SW480 (cell line): Measurements from ENCODE around the gene ZNF541.

Experiments used
- DNase-seq: peaks from one replicate; pipeline ENCODE4 v3.0.0-alpha.2; 2016; ENCODE audit warnings: low spot score

Gene ZNF541, protein sequence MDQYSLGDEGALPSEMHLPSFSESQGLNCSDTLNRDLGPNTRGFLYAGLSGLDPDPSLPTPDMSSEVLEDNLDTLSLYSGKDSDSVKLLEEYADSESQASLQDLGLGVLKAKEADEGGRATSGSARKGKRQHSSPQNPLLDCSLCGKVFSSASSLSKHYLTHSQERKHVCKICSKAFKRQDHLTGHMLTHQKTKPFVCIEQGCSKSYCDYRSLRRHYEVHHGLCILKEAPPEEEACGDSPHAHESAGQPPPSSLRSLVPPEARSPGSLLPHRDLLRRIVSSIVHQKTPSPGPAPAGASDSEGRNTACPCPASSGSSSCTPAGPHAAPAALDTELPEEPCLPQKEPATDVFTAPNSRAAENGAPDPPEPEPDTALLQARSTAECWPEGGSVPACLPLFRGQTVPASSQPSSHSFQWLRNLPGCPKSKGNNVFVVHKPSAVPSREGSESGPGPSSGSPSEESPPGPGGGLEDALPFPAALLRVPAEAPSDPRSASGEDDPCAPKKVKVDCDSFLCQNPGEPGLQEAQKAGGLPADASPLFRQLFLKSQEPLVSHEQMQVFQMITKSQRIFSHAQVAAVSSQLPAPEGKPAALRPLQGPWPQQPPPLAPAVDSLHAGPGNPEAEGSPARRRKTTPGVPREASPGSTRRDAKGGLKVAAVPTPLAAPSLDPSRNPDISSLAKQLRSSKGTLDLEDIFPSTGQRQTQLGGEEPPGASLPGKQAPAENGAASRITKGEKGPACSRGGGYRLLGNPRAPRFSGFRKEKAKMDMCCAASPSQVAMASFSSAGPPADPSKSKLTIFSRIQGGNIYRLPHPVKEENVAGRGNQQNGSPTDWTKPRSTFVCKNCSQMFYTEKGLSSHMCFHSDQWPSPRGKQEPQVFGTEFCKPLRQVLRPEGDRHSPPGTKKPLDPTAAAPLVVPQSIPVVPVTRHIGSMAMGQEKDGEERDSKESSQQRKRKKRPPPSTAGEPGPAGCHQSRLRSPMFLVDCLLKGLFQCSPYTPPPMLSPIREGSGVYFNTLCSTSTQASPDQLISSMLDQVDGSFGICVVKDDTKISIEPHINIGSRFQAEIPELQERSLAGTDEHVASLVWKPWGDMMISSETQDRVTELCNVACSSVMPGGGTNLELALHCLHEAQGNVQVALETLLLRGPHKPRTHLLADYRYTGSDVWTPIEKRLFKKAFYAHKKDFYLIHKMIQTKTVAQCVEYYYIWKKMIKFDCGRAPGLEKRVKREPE (N-terminal part only)

DNA sequence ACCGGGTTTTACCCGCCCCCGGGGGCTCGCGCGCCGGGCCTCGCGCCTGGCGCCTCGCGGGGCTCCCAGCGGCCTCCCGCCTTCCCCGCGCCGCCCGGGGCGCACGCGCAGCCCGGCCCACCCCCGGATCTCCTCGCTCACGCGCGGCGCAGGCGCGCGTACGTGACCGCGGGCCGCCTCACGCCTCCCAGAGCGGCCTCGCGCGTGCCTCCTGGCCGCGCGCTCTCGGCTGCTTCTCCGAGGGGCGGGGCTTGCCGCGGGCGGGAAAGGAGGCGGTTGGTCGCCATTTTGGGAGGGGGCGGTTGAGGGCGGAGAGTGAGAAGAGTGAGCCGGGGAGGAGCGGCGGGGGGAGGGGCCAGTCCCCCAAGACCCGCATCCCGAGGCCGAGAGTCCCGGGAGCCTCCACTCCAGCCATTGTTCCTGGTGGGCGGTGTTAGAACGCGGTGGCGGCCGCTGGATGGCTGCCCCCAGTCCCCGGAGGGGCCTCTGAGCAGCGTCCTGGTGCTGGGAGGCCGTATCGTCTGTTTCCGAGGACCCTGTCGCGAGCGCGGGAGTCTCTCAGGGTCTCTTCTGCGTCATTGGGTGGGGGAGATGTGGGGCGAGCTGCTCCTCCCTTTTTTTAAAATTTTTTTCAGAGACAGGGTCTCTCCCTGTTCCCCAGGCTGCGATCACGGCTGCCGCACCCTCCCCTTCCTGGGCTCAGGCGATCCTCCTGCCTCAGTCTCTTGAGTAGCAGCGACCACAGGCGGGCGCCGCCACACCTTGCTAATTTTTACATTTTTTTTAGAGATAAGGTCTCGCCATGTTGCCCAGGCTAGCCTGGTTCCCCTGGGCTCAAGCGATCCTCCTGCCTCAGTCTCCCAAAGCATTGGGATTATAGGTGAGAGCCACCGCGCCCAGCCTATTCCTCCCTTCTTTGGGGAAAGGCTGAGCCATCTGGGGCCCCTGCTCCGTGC is at the start of gene ZNF541:
TSS of gene ZNF541 (minus strand) at position 78 of the 956 bp plus-strand sequence. CDS start 17,292 bp downstream, outside the sequence.
- DNase-seq: no peak

DNA sequence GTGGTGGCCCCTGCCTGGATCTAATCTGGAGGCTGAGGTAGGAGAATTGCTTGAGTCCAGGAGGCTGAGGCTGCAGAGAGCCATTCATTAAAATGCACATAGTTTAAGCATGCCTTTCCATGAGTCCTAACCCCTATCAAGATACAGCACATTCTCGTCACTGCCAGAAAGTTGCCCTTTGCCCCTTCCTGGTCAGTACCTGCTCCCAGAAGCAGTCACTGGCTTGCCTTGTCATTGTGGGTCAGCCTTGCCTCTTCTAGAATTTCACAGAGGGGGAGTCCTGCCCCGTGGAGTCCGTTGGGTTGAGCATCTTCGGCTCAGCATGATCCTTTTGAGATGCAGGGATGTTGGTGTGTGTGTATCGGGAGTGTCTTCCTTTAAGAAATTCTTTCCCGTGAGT is 46.8 kb upstream of the ZNF541 start:
- DNase-seq: no peak

DNA sequence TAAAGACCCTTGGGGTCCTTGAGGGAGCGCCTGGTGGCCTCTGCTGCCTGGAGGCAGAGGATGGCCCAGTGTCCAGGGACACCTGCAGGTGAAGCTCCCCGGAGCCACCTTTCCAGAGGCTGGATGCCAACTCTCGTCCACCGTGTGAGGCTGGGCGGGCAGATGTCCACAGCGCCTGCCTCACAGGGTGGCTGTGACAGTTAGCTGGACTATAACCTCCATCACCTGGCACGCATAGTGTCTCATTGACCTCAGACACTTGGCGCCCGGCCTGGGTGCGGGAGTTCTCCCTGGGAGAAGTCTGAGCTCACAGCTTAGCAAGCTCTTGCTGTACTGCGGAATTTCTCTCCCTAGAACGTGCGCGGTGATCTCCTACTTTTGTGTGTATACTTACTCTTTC is 45.8 kb upstream of the ZNF541 start:
- no peak for DNase-seq

DNA sequence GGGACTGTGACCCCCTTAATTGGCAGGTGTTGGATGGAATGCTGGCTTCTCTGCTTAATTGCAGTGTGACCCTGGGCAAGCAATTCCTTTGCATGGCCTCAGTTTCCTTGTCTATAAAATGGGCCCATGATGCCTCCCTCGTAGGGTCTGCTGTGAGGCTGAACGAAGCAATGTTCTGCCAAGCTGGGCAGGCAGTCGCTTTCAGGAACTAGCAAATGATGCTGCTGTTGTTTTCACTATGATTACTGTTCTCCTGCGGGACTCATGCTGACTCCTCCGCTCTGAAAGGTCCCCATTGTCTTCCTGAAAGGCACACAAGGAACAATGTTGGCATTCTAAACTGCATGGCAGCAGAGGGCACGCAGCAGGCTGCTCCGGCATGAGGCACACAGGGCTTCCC is 42.8 kb upstream of the ZNF541 start:
- DNase-seq: no peak

DNA sequence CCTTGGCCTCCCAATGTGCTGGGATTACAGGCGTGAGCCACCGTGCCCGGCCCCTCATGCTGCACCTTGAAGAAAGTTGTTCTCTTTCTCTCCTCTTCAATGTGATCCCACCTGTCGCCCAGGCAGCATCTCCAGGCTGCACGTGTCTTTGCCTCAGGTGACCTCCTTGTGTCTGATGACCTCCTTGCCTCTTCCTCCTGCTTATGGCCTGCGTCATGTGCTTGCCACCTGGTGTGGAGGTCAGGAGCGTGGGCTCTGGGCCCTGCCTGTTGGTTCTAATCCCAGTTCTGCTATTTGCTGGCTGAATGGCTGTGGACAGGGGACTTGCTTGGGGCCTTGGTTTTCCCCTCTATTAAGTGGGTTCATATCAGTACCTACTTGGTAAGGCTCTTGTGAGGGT is 42.3 kb upstream of the ZNF541 start:
- no peak for DNase-seq

DNA sequence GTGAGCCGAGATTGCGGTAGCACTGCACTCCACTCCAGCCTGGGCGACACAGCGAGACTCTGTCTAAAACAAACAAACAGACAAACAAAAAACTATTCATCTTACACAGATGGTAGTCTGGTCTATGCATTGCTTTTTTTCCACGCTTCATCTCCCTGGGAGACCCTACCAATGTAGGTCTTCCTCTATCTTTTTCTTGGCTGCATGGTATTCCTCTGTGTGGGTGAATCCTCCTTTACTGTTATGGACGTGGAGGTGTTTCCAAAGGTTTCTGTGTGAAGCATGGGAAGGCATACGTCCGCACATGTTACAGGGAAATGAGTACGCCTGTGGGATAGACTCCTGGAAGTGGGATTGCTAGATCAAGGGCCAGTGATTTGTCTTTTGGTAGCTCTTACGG is 41.6 kb upstream of the ZNF541 start:
- no peak for DNase-seq

DNA sequence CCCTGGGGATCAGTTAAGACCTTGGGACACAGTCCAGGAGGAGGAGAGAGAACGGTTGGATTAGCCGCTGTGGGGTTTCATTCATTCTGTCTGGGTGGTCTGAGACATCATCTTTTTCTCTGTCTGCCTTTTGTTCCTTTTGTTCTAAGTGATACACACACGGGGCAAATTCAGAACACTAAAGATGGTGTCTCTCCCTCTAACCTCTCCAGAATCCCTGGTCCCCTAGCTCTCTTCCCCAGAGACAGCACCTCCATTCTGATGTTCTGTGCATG is 41.0 kb upstream of the ZNF541 start:
- DNase-seq: no peak

DNA sequence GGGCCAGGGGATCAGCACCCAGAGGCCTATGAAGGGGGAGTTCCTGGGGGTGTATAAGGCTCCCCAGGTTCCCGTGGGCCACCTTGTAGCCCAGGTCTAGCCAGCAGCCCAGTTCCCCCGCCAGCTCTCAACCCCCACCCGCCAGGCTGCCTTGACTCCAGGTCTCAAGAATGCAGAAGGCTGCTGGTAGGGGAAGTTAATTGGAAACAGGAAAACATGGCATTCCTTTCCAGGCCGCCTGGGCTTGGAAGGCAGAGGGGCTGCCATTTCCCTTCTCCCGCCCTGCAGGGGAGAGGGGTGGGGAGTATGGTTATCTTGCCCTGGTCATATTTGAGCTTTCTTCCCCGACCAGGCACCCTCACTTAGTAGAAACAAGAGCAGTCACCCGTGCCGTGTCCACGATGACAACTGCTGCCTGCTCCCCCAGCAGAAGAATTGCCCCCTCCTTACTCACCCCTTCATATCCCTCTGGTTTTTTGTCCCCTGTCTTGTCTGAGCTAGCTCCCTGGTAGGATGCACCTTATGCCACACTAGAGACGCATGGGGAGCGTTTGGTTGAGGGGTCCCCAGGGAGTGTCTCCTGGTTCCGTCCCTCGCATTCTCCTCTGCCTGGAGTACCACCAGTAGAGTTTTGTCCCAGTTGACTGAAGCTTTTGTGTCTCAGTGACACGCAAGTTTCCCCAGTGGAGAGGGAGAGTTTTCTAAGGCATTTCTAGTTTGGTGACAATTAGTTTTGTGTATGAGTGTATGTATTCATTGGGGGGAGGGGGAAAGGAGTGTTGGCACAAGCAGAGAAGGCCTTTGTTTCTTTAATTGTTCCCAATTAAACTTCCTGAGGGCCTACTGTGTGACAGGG is 40.4 kb upstream of the ZNF541 start:
- no peak for DNase-seq

DNA sequence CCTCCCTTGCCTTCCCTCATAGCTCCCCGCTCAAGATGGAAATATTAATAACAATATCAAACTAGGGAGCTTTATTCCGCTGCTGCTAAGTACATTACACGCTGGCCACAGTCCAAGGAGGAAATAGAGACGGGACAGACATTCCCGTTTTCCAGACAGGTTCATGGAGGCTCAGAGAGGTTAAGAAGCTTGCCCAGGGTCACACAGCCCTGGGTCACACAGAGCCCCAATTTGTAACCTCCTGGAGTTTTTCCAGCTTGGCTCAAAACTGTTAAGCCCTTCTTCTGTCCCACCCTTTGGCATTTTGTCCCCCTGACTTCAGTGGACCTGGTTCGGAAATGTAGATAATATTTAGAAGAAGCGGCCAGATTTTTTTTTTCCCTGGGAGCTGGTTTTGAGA is 38.0 kb upstream of the ZNF541 start:
- no peak for DNase-seq

DNA sequence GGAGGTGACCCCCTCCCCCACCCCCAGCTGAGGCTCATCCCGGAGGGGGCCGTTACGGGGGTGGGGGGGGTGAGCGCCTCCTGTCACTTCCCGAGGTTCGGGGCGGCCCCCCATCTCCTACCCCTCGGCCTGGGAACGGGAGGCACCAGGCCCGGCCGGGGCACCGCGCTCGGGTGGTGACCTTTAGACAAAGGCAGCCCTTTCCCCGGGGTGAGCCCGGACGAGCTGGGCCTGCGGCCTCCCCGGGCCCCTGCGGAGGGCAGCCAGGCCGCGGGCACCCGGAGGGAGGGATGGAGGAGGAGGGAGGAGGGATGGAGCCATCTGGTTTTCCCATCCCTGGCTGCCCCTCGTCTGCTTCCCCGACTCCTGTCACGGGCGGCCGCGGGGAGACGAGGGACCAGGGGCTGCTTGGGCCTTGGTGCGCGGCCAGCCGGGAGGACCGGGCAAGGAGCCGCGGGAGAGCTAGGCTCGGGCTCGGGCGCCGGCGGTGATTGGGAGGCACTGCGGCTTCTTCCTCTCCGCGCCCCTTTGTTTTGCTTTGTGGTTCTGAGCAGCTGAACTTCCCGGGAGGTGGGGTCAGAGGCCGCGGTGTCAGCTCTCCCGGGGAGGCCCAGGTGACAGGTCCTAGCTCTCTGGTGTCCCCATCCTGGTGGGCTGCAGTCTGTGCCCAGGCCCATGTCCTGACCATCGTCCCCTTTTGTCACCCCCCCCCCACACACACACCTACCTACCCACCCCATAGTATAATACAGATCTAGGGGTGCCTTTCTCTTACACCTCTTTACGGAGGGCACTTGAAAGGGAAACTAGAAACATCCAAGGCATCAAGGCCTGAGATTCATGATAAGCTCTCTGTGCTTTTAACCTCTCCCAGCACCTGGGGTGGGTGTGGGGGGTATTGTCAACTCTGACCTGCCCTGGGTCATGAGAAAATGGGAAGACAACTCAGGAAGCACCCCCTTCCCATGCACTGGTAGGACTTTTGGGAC is 37.3 kb upstream of the ZNF541 start:
- peak; percentile 65 for DNase-seq

DNA sequence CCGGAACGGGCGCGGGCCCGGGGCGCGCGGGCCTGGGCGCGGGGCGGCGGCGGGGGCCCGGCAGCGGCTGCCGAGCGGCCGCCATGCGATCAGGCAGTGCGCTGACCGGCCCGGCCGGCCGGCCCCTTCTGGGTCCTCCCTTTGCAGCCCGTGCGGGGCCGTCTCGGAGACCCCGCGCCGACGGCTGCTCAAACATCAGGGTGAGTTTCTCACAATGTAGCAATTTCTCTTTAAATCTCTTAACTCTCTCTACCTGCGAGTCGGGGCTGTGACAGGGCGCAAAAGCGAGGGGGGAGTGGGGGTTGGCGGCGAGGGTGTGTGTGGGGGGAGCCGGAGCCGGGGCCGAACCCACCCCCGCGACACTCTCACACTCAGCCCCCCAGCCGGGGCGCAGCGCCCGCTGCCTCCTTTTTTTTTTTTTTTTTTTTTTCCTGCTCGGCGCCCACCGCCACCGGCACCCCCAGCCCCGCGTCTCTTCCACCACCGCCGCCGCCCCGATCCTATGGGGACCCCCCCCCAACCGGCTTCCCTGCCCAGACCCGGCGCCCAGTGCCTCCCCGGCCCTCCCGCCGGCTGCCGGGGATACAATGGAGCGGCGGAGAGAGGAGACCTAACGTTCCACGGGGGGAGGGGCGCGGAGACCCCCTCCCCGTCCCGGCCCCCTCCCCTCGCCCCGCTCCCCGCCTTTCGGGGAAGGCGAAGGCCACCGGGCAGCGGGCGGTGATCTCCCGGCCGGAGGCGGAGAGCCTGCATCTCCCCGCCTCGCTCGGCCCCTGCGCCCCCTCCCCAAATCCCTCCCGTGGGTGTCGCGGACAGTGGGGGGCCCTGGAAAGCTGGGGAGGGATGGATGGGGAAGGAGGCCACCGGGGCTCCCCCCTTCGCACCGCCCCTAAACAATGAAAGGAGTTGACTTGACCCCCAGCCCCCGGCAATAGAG is 36.3 kb upstream of the ZNF541 start, which contains the start of gene BICRA:
TSS of gene BICRA (plus strand) at position 166 of the 937 bp plus-strand sequence. CDS start 64,441 bp downstream, outside the sequence.
- DNase-seq: peak; percentile 86

DNA sequence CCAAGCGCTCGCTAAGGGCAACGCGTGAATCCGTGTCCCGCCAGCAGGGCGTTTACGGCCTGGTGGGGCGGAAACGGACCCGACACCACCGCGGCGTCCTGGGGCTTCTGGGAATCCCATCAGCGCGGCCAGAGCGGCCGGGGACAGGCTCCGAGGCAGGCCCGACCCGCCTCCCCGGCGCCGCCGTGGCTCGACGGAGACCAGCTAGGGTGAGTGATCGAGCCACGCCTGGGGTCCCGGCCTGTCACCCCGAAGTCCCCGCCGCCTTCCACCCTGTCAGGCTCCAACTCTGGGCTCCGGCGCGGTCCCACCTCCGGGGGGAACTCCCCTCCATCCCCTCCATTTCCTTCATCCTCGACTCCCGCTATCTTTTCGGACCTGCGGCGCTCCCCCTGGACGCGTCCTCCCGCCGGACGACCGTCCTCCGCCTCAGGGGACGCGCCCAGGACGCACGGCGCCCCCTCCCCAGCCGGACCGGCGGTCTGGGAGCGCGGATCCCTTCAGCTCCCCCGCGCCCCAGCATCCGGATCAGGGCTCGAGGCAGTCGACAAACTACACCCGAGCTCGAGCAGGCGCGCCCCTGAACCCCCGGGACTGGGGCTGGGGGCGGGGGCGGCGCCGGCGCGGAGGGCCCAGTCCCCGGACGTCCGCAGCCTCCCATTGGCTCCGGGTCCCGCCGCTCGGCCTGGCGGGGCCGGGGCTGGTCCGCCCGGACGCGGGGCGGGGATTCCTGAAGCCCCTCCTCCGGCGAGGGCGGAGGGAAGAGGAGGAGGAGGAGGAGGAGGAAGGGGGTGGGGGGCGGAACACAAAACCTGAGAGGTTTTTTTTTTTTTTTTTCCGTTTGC is 35.3 kb upstream of the ZNF541 start:
- DNase-seq: peak; percentile 91

DNA sequence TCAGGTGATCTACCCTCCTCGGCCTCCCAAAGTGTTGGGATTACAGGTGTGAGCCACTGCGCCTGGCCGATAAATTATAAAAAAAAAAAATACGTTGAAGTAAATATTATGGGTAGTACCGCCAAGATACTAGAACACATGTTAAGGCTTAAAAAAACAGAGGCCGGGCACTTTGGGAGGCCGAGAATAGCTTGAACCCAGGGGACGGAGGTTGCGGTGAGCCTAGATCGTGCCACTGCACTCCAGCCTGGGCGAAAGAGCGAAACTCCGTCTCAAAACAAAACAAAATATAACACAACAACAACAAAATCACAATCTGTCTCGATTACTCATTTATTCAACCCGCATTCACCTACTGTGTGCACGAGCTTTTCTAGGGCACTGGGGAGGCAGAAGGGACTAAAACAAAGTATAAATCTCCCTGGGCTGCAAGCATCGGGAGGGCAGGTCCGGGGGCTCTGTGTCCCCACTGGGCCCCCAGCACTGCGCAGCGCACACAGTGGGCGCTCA is 34.7 kb upstream of the ZNF541 start:
- DNase-seq: no peak

DNA sequence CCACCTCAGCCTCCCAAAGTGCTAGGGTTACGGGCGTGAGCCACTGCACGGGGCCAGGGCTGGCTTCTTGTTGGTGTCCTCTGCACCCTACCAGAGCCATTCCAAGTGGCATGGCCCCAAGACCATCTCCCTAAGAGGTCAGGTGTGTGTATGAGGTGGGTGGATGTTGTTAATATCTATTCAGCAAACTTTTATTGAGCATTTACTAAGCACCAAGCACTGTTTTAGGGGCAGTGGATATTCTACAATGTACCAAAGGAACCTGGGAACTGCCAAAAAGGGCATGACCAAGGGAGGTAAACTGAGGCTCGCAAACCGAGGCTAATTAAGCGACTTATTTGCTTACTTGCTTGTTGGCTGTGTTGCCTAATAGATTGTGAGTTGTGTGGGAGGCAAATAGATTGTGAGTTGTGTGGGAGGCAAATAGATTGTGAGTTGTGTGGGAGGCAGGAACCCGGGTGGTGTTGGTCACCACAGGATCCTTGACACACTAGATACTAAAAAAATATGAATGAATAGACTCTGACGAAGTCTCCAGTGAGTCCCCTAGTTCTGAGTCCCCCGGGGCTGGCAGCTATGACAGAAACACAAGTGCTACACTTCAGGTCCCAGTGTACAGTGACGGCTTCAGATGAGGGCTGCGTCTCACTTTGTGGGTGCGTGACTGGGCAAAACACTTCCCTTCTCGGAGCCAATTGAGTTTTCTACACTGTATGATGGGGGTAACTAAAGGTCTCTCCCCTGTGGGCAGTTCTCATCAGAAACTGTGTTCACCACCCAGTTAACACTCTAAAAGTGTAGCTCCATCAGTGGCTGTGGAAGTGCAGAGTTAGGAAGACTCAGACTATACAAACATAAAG is 31.0 kb upstream of the ZNF541 start:
- DNase-seq: no peak

DNA sequence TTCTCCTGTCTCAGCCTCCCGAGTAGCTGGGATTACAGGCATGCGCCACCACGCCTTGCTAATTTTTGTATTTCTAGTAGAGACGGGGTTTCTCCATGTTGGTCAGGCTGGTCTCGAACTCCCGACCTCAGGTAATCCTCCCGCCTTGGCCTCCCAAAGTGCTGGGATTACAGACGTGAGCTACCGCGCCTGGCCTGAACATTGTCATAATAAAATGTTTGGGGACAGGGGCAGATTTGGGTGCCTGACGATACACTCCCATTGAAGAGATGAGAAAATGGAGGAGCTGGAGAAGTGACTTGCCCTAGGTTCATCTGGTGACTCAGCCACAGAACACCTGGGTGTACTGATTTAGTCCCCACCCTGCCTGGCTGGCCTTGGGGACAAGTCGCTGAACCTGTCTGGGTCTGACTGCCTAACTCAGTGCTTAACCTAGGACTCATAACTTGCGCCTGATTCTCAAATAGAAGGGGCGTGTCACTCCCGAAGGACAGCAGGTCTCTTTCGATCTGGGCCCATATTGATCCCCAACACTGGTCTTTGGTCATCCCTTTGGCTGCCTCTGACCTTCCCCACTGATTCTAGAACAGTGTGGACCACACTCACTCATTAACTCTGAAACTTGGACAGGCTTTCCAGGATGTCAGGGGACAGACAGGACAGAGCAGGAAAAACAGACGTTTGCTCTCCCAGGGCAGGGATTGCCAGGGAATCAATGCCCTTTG is 28.4 kb upstream of the ZNF541 start:
- DNase-seq: no peak
